Smooth muscle cell (in vitro differentiated cells): ENCODE results near the gene PSORS1C1. TPM values are rescaled to one million over a fixed set of nuclear protein-coding genes. Genes with fewer than 3 reads are reported as not detected.
A peak's percentile ranks its signal among the peaks of the same experiment; 100 is the strongest.

ENCODE experiments used
- DNase-seq: peaks from one replicate; lab custom pipeline; 2025; ENCODE audit not compliant: unreplicated experiment; lab: John Stamatoyannopoulos, UW
- H2AFZ ChIP-seq: fragments of 200-600 bp; sonication (generic); 2 replicates; pipeline ENCODE4 v1.6.0; 2016; ENCODE audit warnings: antibody characterized with exemption, low read depth, mild to moderate bottlenecking
- H3F3A ChIP-seq: fragments of 200-600 bp; sonication (generic); 2 replicates; pipeline ENCODE4 v1.6.0; 2017; ENCODE audit warnings: antibody characterized with exemption, low read depth
- H3K27ac ChIP-seq: fragments of 200-600 bp; sonication (generic); 2 replicates; pipeline ENCODE4 v1.5.1; 2016; ENCODE audit warnings: low read depth, mild to moderate bottlenecking
- H3K27me3 ChIP-seq: fragments of 200-600 bp; sonication (generic); 2 replicates; pipeline ENCODE4 v1.6.1; 2016; ENCODE audit warnings: low read depth, mild to moderate bottlenecking
- H3K36me3 ChIP-seq: fragments of 200-600 bp; sonication (generic); 2 replicates; pipeline ENCODE4 v1.5.1; 2016; ENCODE audit warnings: low read depth
- H3K4me1 ChIP-seq: fragments of 200-600 bp; sonication (generic); 2 replicates; pipeline ENCODE4 v1.5.1; 2016; ENCODE audit warnings: low read depth
- H3K4me2 ChIP-seq: fragments of 200-600 bp; sonication (generic); 2 replicates; pipeline ENCODE4 v1.6.0; 2016; ENCODE audit warnings: mild to moderate bottlenecking
- H3K4me3 ChIP-seq: fragments of 200-600 bp; sonication (generic); 2 replicates; pipeline ENCODE4 v1.5.1; 2016; ENCODE audit warnings: mild to moderate bottlenecking
- H3K79me2 ChIP-seq: fragments of 200-600 bp; sonication (generic); 2 replicates; pipeline ENCODE4 v1.6.0; 2016; ENCODE audit warnings: low read depth, mild to moderate bottlenecking
- H3K9ac ChIP-seq: fragments of 200-600 bp; sonication (generic); 2 replicates; pipeline ENCODE4 v1.6.0; 2016; ENCODE audit warnings: low read depth
- H3K9me3 ChIP-seq: fragments of 200-600 bp; sonication (generic); replicated peaks from 2 replicates; pipeline ENCODE4 v1.5.1; 2016; ENCODE audit warnings: low read depth
- H4K20me1 ChIP-seq: fragments of 200-600 bp; sonication (generic); 2 replicates; pipeline ENCODE4 v1.6.0; 2016; ENCODE audit warnings: low read depth
- CTCF ChIP-seq: fragments of 200-600 bp; sonication (generic); IDR thresholded peaks from 2 replicates; pipeline ENCODE4 v1.5.1; 2017; ENCODE audit warnings: borderline replicate concordance, mild to moderate bottlenecking, antibody characterized with exemption; ENCODE audit not compliant: insufficient read depth, poor library complexity, severe bottlenecking
- WGBS: methylation state at CpG from one replicate; pipeline ENCODE4 v1.1.7; 2016; ENCODE audit warnings: low lambda C conversion rate; 5-methylcytosine and 5-hydroxymethylcytosine counted together
- polyA plus RNA-seq: library from polyadenylated mRNA; unstranded; fragments of >200 nt; fragmentation: Nextera tagmentation; extraction: Ambion mirVana; gene quantifications from 2 replicates; pipeline ENCODE4 v1.2.1, GENCODE V29; 2016
- total RNA-seq: library from RNA; depleted of rRNA; stranded (reverse); fragments of >200 nt; gene quantifications from 2 replicates; pipeline ENCODE4 v1.2.3, GENCODE V29; 2014

PSORS1C1 gene
- total and polyA plus RNA-seq, 2 experiments from 2014 or later, result 2.1 to 6.5 TPM

- H3K9ac ChIP-seq, result peak overlapping the region; percentile 30
- peak overlapping the region; percentile 97 for H2AFZ ChIP-seq
- peak overlapping the region; percentile 94 for H3K4me2 ChIP-seq
- no peaks in the 10 kb centered on the region for H3K79me2 ChIP-seq
- H3F3A ChIP-seq, result no peaks in the 10 kb centered on the region
- H3K4me3 ChIP-seq, result peak overlapping the region; percentile 79
- TF ChIP-seq CTCF, result no peak
- no peaks in the 10 kb centered on the region for H4K20me1 ChIP-seq
- H3K9me3 ChIP-seq, result no peaks in the 10 kb centered on the region
- no peaks in the 10 kb centered on the region for H3K36me3 ChIP-seq
- DNase-seq, result no peak
- H3K27me3 ChIP-seq, result no peaks in the 10 kb centered on the region
- WGBS, result 14% methylated on average over 33 of the region's 35 CpGs
- peaks cover 16% of the 10 kb centered on the region for H3K4me1 ChIP-seq
- H3K27ac ChIP-seq, result no peak overlapping the region
Observed at GRCh38 chr6:31158863-31159855, 44.6 kb downstream of the PSORS1C1 start.

- Histone ChIP-seq H2AFZ (no peak overlapping the region), H3K79me2 (no peaks in the 10 kb centered on the region), H3K9me3 (no peaks in the 10 kb centered on the region), H3K36me3 (no peaks in the 10 kb centered on the region), H3K9ac (no peak overlapping the region), H3K27me3 (no peaks in the 10 kb centered on the region), H3K4me2 (no peak overlapping the region), H3K4me1 (peaks cover 16% of the 10 kb centered on the region), H3K4me3 (no peak overlapping the region), H3F3A (no peaks in the 10 kb centered on the region), H4K20me1 (no peaks in the 10 kb centered on the region), H3K27ac (no peak overlapping the region)
- no peak for TF ChIP-seq CTCF
- no peak for DNase-seq
- 90% methylated on average over 19 of the region's 19 CpGs for WGBS
Observed at GRCh38 chr6:31161216-31162126, 46.9 kb downstream of the PSORS1C1 start.

- Histone ChIP-seq H3K36me3 (no peaks in the 10 kb centered on the region), H4K20me1 (no peaks in the 10 kb centered on the region), H3K79me2 (no peaks in the 10 kb centered on the region), H3K27me3 (no peaks in the 10 kb centered on the region), H3K4me1 (peaks cover 8% of the 10 kb centered on the region), H3K27ac (no peak overlapping the region), H3K4me3 (no peak overlapping the region), H3K4me2 (no peak overlapping the region), H2AFZ (no peak overlapping the region), H3K9ac (no peak overlapping the region), H3F3A (no peaks in the 10 kb centered on the region), H3K9me3 (no peaks in the 10 kb centered on the region)
- no peak for TF ChIP-seq CTCF
- no peak for DNase-seq
- 89% methylated on average over 13 of the region's 13 CpGs for WGBS
Observed at GRCh38 chr6:31162463-31163165, 48.0 kb downstream of the PSORS1C1 start.
